KMS-11 (cell line): Measurements from ENCODE around the gene AMACR.

Experiments used
- H2AFZ ChIP-seq: fragments of 200-600 bp; sonication (generic); 2 replicates; pipeline ENCODE4 v1.6.1; 2016; ENCODE audit warnings: antibody characterized with exemption, mixed run types, low read depth
- H3K27ac ChIP-seq: fragments of 200-600 bp; sonication (generic); 2 replicates; pipeline ENCODE4 v1.6.1; 2016; ENCODE audit warnings: mild to moderate bottlenecking, mixed run types
- H3K27me3 ChIP-seq: fragments of 200-600 bp; sonication (generic); 2 replicates; pipeline ENCODE4 v1.6.1; 2017; ENCODE audit warnings: mild to moderate bottlenecking, low read depth, mixed run types, moderate library complexity; ENCODE audit not compliant: insufficient read depth
- H3K36me3 ChIP-seq: fragments of 200-600 bp; sonication (generic); 2 replicates; pipeline ENCODE4 v1.6.1; 2017; ENCODE audit warnings: mild to moderate bottlenecking, mixed run types; ENCODE audit not compliant: insufficient read depth
- H3K4me1 ChIP-seq: fragments of 200-600 bp; sonication (generic); 2 replicates; pipeline ENCODE4 v1.6.1; 2016; ENCODE audit warnings: mild to moderate bottlenecking, low read depth, mixed run types; ENCODE audit not compliant: poor library complexity, severe bottlenecking
- H3K4me2 ChIP-seq: fragments of 200-600 bp; sonication (generic); 2 replicates; pipeline ENCODE4 v1.7.0; 2016; ENCODE audit warnings: mild to moderate bottlenecking, mixed run types
- H3K4me3 ChIP-seq: fragments of 200-600 bp; sonication (generic); IDR thresholded peaks from 2 replicates; pipeline ENCODE4 v1.6.1; 2017; ENCODE audit warnings: low read depth, low read length, mixed read lengths; ENCODE audit not compliant: insufficient read depth
- H3K79me2 ChIP-seq: fragments of 200-600 bp; sonication (generic); 2 replicates; pipeline ENCODE4 v1.6.1; 2016; ENCODE audit warnings: low read depth, mixed run types; ENCODE audit not compliant: insufficient read depth
- H3K9ac ChIP-seq: fragments of 200-600 bp; sonication (generic); 2 replicates; pipeline ENCODE4 v1.6.1; 2016; ENCODE audit warnings: mild to moderate bottlenecking, mixed run types
- H4K20me1 ChIP-seq: fragments of 200-600 bp; sonication (generic); 2 replicates; pipeline ENCODE4 v1.6.1; 2016; ENCODE audit warnings: mild to moderate bottlenecking, mixed run types; ENCODE audit not compliant: insufficient read depth
- TF ChIP-seq, protein P1 (sequence below): fragments of 200-600 bp; sonication (generic); conservative IDR thresholded peaks from 2 replicates; pipeline ENCODE4 v1.6.1; 2017; ENCODE audit warnings: low read depth, mild to moderate bottlenecking, antibody characterized with exemption, low read length, moderate library complexity, mixed read lengths

Gene AMACR

GRCh38 chr5:34039398-34040157, 31.7 kb upstream of the AMACR start:
- Histone ChIP-seq H3K9ac (no peak overlapping the region), H3K4me1 (no peaks in the 10 kb centered on the region), H3K4me2 (no peak overlapping the region)

GRCh38 chr5:34038838-34039237, 31.0 kb upstream of the AMACR start:
- Histone ChIP-seq H4K20me1 (no peaks in the 10 kb centered on the region), H3K27ac (no peak overlapping the region)

More at GRCh38 chr5:34039398-34040157, 31.7 kb upstream of the AMACR start:
- no peaks in the 10 kb centered on the region for H3K36me3 ChIP-seq
- H2AFZ ChIP-seq, result no peak overlapping the region
- TF ChIP-seq, protein P1, sequence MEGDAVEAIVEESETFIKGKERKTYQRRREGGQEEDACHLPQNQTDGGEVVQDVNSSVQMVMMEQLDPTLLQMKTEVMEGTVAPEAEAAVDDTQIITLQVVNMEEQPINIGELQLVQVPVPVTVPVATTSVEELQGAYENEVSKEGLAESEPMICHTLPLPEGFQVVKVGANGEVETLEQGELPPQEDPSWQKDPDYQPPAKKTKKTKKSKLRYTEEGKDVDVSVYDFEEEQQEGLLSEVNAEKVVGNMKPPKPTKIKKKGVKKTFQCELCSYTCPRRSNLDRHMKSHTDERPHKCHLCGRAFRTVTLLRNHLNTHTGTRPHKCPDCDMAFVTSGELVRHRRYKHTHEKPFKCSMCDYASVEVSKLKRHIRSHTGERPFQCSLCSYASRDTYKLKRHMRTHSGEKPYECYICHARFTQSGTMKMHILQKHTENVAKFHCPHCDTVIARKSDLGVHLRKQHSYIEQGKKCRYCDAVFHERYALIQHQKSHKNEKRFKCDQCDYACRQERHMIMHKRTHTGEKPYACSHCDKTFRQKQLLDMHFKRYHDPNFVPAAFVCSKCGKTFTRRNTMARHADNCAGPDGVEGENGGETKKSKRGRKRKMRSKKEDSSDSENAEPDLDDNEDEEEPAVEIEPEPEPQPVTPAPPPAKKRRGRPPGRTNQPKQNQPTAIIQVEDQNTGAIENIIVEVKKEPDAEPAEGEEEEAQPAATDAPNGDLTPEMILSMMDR, result no peak
- H3K79me2 ChIP-seq, result no peaks in the 10 kb centered on the region
- no peak overlapping the region for H3K27ac ChIP-seq
- no peaks in the 10 kb centered on the region for H3K27me3 ChIP-seq
- H3K4me3 ChIP-seq, result no peak overlapping the region
- H4K20me1 ChIP-seq, result no peaks in the 10 kb centered on the region

GRCh38 chr5:34038390-34038789, 30.5 kb upstream of the AMACR start:
- Histone ChIP-seq H3K9ac (no peak overlapping the region), H3K27ac (no peak overlapping the region), H3K4me2 (no peak overlapping the region), H3K27me3 (no peaks in the 10 kb centered on the region), H3K79me2 (no peaks in the 10 kb centered on the region), H2AFZ (no peak overlapping the region), H3K4me1 (no peaks in the 10 kb centered on the region), H4K20me1 (no peaks in the 10 kb centered on the region), H3K36me3 (no peaks in the 10 kb centered on the region), H3K4me3 (no peak overlapping the region)
- TF ChIP-seq, protein P1, result no peak

More at GRCh38 chr5:34038838-34039237, 31.0 kb upstream of the AMACR start:
- Histone ChIP-seq H3K9ac (no peak overlapping the region), H3K79me2 (no peaks in the 10 kb centered on the region), H3K27me3 (no peaks in the 10 kb centered on the region), H3K4me1 (no peaks in the 10 kb centered on the region), H3K4me2 (no peak overlapping the region), H3K36me3 (no peaks in the 10 kb centered on the region), H2AFZ (no peak overlapping the region), H3K4me3 (no peak overlapping the region)
- TF ChIP-seq, protein P1, result no peak

DNA sequence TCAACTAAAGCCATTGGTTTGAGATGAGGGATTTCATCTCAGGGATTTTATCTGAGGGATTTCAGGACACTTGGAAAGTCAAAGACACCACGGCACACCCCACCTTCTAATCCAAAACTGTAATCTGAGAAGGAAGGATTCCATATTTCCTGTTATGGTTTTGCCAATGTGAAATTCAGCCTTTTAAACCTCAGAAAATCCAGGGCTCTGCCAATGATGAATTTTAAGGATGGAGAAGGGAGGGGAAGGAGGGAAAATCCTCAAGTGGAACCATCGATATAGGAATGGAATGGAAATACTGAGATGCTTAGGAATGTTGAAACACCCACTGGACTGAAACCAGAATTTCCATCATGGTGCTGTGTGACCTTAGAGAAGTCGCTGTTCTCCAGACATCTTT, 29.9 kb upstream of the AMACR start:
- Histone ChIP-seq H3K9ac (no peak overlapping the region), H3K4me2 (no peak overlapping the region), H3K4me3 (no peak overlapping the region), H3K27ac (no peak overlapping the region), H3K4me1 (no peaks in the 10 kb centered on the region), H3K27me3 (no peaks in the 10 kb centered on the region), H2AFZ (no peak overlapping the region), H3K79me2 (no peaks in the 10 kb centered on the region), H4K20me1 (no peaks in the 10 kb centered on the region), H3K36me3 (no peaks in the 10 kb centered on the region)
- TF ChIP-seq, protein P1, result no peak
